Activated CD8-positive, alpha-beta memory T cell treated with anti-CD3 and anti-CD28 coated beads for 48 hours (primary cell): ENCODE measurements around the gene TLX1.

Source experiments
- DNase-seq, 3 experiments: peaks; one replicate each; pipeline ENCODE4 v3.0.0-alpha.2; 2020; ENCODE audit warnings: low read depth in 2 of 3, low spot score in 2 of 3

Gene TLX1

GRCh38 chr10:101111547-101111946 lies 19.6 kb upstream of the TLX1 start:
- no peak for DNase-seq

- DNase-seq, result no peak
Observed at GRCh38 chr10:101112799-101113594, 18.1 kb upstream of the TLX1 start.

GRCh38 chr10:101113890-101114403 lies 17.2 kb upstream of the TLX1 start:
- no peak for DNase-seq

DNA sequence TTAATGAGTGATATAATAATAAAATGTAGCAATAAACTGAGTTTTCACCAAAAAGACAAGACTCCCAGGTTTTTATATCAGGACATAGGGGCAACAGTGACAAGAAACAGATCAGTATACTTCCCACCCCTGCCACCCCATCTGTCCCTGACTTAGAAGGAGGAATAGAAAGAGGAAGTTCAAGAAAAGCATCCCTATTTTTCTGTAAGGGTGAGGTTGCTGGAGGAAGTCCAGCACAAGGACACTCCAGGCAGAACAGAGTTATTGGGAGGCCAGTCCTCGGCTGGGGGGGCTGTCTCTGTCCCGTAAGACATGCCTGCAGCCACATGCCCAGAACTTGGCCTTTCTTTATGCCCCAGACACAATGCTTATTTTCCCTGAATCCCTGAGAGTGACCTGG lies 16.5 kb upstream of the TLX1 start:
- no peak for DNase-seq

- DNase-seq, result no peak
Observed at GRCh38 chr10:101116754-101117153, 14.3 kb upstream of the TLX1 start.

DNA sequence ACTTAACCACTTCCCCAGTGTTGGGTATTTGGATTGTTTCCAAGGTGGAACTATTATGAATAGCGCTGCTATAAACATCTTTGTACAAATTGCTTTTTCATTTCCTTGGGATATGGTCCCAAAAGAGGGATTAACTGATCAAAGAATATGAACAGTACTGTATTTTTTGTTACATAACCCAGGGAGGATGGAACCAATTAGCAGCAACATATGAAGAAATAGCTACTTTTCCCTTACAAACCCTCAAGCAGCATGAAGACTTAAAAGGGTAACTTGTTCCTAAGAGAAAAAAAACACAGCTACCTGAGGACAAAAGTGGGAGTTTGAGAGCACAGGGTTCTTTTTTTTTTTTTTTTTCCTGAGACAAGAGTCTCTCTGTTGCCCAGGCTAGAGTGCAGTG lies 13.1 kb upstream of the TLX1 start:
- DNase-seq, result no peak

- no peak for DNase-seq
Observed at GRCh38 chr10:101120520-101120883, 10.6 kb upstream of the TLX1 start.

DNA sequence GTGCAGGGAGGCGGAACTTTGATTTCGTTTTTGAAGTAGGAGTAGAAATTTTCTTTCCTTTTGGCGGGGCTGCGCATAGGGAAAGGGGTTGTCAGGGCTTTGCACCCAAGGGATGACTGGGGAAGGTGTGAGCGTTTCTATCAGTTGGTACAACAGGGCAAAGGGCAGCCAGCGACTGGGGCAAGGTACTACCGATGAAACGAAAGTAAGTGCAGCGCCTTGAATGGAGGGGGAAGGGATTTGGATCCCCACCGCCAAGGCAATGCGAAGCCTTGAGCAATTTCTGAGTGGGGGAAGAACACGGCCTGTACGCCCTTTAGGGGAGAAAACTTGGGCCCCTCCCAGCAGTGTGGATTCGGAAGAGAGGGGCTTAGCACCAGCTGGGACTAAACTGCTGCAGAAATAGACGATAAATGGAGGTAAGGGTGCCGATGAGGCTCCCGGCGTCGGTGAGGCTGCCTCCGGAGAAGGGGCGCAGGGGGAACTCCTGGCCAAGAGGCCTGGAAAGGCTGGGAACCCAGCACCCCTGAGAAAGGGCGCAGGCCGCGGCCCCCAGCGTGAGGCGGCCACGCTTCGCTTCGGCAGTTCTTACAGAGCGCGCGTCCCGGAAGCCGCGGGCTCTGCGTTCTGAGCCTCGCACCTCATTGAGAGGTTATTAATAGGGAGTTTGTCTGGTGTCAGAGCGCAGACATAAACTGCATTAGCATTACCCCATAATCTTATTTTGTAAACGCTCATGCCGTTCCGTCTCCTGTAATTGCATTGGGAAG lies 10.0 kb upstream of the TLX1 start:
- DNase-seq, result no peak

DNA sequence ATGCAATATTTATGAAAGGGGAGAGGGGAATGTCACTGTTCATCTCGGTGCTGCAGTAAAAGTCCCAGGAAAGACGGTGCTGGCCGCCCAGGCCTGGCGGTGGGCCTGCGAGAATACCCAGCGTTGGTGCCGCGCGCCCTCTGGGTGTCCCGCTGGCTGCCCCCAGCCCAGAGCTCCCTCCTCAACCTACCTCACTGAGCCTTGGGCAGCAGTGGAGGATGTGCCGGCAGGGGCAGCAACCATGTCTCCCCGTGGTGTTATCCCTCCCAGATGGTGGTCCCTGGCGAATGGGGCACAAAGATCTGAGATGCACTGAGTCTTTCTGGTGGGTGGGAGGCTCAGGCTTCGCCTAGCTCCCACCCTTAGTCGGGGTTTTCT lies 9.5 kb upstream of the TLX1 start:
- no peak for DNase-seq

GRCh38 chr10:101122270-101123084 lies 8.6 kb upstream of the TLX1 start:
- DNase-seq, result no peak

DNA sequence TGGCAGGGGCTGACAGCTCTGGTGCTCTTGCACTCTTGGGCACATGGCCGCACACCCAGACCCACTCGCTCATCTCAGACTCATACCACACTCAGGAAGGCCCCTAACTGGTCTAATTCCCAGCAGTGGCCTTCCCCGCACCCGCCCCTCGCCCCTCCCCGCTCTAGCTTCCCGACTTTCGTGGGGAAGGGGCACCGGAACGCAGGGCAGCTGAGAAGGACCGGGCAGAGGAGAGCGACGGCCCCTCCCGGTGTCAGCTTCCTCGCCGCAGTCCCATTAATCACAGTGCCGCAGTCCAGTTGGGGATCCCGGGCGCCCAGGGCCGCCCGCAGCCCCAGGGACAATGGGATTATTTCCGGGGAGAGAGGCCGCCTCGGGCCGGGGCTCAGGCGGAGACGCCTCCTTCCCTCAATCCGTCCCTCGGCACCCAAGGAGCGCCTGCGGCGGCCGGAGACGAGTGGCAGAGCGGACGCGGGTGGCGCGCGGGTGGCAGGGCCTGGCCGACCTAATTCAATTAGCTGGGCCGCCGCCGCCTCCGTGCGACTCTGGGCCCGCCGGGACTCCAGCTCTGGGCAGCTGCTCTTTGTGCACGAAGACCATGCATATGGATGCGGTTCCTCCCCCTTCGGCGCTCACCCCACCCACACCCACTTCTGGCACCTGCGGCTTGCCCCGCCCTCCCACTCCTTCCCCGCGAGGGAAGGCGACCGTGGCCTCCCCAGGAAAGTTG lies 7.8 kb upstream of the TLX1 start:
- DNase-seq, result no peak

- no peak for DNase-seq
Observed at GRCh38 chr10:101123815-101124617, 7.1 kb upstream of the TLX1 start.

- no peak for DNase-seq
Observed at GRCh38 chr10:101124933-101125332, 6.2 kb upstream of the TLX1 start.

- DNase-seq, result no peak
Observed at GRCh38 chr10:101126684-101127628, 4.1 kb upstream of the TLX1 start.

DNA sequence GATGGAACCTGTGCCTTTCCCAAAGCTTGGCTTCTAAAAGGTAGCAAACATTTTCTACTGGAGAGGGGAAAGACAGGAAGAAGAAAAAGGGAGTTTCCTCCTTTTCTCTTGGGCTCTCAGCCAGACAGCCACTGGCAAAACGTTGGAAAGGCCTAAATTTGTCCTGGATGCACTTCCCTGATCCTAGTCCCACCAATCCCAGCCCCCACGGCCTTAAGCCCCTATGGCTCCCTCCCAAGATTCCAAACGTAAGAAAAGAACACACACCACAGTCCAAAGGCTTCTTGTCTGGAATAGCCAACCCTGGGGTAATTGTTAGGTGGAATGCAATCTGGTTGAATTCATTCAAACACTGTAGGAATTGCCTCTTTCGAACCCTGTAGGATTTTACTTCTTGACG lies 959 bp upstream of the TLX1 start:
- DNase-seq, result no peak

- no peak for DNase-seq
Observed at GRCh38 chr10:101131962-101132635, 999 bp downstream of the TLX1 start.

GRCh38 chr10:101132636-101133473 lies 1.8 kb downstream of the TLX1 start:
- DNase-seq, result no peak
